PC-9 (cell line): Measurements from ENCODE around the gene SLC12A6. TPM values are rescaled to one million over a fixed set of nuclear protein-coding genes. Genes with fewer than 3 reads are reported as not detected.
"Not testable (repeated sequence)": the region's sequence is repeated elsewhere in the genome, so short reads cannot be mapped to it uniquely, and the experiment has no call there.

Experiments used
- BruUV-seq: library from RNA; stranded (reverse); fragments of 400-500 nt; replicated peaks from 2 replicates; lab custom pipeline; 2021; lab: Mats Ljungman, UMichigan
- CTCF ChIA-PET: fragments of 300-600 bp; sonication (Branson Sonifier 250); formaldehyde crosslinking; loops from one replicate; lab custom pipeline; 2022; ENCODE audit warnings: antibody characterized with exemption; lab: Charles Lee
- POLR2A ChIA-PET: fragments of 300-600 bp; sonication (Branson Sonifier 250); formaldehyde crosslinking; loops from one replicate; lab custom pipeline; 2022; ENCODE audit warnings: antibody characterized with exemption; ENCODE audit not compliant: unreplicated experiment; lab: Charles Lee
- DNase-seq, 2 experiments: peaks; one replicate each; pipeline versions ENCODE4 v3.0.0 to v3.0.0-alpha.2; 2015 to 2022; ENCODE audit warnings: mixed read lengths in 1 of 2
- H2AFZ ChIP-seq: fragments of 200-600 bp; sonication (generic); 2 replicates; pipeline ENCODE4 v1.8.1; 2017; ENCODE audit warnings: antibody characterized with exemption
- H3F3A ChIP-seq: fragments of 200-600 bp; sonication (generic); 2 replicates; pipeline ENCODE4 v1.8.1; 2017; ENCODE audit warnings: antibody characterized with exemption, mild to moderate bottlenecking, low read depth; ENCODE audit not compliant: insufficient read depth
- H3K27ac ChIP-seq: fragments of 200-600 bp; sonication (generic); 2 replicates; pipeline ENCODE4 v1.6.1; 2016; ENCODE audit warnings: mixed run types
- H3K27me3 ChIP-seq: fragments of 200-600 bp; sonication (generic); 2 replicates; pipeline ENCODE4 v1.6.1; 2016; ENCODE audit warnings: low read depth, mixed run types; ENCODE audit not compliant: insufficient read depth
- H3K36me3 ChIP-seq: fragments of 200-600 bp; sonication (generic); 2 replicates; pipeline ENCODE4 v1.6.1; 2016; ENCODE audit warnings: low read depth, mixed run types
- H3K4me1 ChIP-seq: fragments of 200-600 bp; sonication (generic); replicated peaks from 2 replicates; pipeline ENCODE4 v1.6.1; 2016; ENCODE audit warnings: mixed run types; ENCODE audit not compliant: insufficient read depth
- H3K4me2 ChIP-seq: fragments of 200-600 bp; sonication (generic); 2 replicates; pipeline ENCODE4 v1.6.1; 2017; ENCODE audit warnings: mixed run types
- H3K4me3 ChIP-seq: fragments of 200-600 bp; sonication (generic); 2 replicates; pipeline ENCODE4 v1.6.1; 2016; ENCODE audit warnings: mixed run types
- H3K79me2 ChIP-seq: fragments of 200-600 bp; sonication (generic); 2 replicates; pipeline ENCODE4 v1.6.1; 2017; ENCODE audit warnings: low read depth, mixed run types
- H3K9me2 ChIP-seq: fragments of 200-600 bp; sonication (generic); 2 replicates; pipeline ENCODE4 v1.8.1; 2017; ENCODE audit warnings: mild to moderate bottlenecking; ENCODE audit not compliant: insufficient read depth
- H3K9me3 ChIP-seq: fragments of 200-600 bp; sonication (generic); 2 replicates; pipeline ENCODE4 v1.8.1; 2016; ENCODE audit warnings: low read depth; ENCODE audit not compliant: insufficient read depth
- H4K20me1 ChIP-seq: fragments of 200-600 bp; sonication (generic); 2 replicates; pipeline ENCODE4 v1.8.1; 2017; ENCODE audit not compliant: insufficient read depth
- EZH2 ChIP-seq: fragments of 200-600 bp; sonication (generic); IDR thresholded peaks from 2 replicates; pipeline ENCODE4 v1.8.0; 2017; ENCODE audit warnings: antibody characterized with exemption, low read depth
- intact Hi-C: fragments of 100-400 bp; cut with micrococcal nuclease; formaldehyde crosslinking; loops from one replicate; pipeline ENCODE4 v1.10.0; 2022; ENCODE audit not compliant: unreplicated experiment
- total RNA-seq: library from RNA; stranded (reverse); gene quantifications from 2 replicates; pipeline ENCODE4 v1.2.3, GENCODE V29; 2021
- TF ChIP-seq, protein P1 (sequence below): fragments of 200-600 bp; sonication (generic); conservative IDR thresholded peaks from 2 replicates; pipeline ENCODE4 v1.6.1; 2017; ENCODE audit warnings: mixed run types, antibody characterized with exemption, mild to moderate bottlenecking, moderate library complexity

Gene SLC12A6
- total RNA-seq, 1 experiment from 2014 or later: 27.5 TPM

DNA sequence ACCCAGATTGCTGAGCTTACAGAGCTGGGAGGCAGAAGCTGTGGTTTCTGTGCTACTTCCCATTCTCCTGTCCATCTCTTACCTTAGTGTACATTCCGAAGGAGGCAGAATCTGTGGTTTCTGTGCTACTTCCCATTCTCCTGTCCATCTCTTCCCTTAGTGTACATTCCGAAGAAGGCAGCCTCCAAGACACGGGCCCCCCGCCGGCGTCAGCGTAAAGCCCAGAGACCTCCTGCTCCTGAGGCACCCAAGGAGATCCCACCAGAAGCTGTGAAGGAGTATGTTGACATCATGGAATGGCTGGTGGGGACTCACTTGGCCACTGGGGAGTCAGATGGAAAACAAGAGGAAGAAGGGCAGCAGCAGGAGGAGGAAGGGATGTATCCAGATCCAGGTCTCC, 16.7 kb upstream of the SLC12A6 start:
- intact Hi-C loops: no loop called here
- Histone ChIP-seq H3K4me1 (peaks cover 4% of the 10 kb centered on the region), H3K9me3 (no peaks in the 10 kb centered on the region), H3K79me2 (no peaks in the 10 kb centered on the region), H3K4me3 (no peak overlapping the region), H3K9me2 (no peaks in the 10 kb centered on the region), H4K20me1 (no peaks in the 10 kb centered on the region), H3F3A (no peaks in the 10 kb centered on the region), H3K4me2 (no peak overlapping the region), H3K36me3 (no peaks in the 10 kb centered on the region), H3K27ac (no peak overlapping the region), H3K27me3 (no peaks in the 10 kb centered on the region), H2AFZ (no peak overlapping the region)
- TF ChIP-seq EZH2: no peak
- TF ChIP-seq, protein P1, sequence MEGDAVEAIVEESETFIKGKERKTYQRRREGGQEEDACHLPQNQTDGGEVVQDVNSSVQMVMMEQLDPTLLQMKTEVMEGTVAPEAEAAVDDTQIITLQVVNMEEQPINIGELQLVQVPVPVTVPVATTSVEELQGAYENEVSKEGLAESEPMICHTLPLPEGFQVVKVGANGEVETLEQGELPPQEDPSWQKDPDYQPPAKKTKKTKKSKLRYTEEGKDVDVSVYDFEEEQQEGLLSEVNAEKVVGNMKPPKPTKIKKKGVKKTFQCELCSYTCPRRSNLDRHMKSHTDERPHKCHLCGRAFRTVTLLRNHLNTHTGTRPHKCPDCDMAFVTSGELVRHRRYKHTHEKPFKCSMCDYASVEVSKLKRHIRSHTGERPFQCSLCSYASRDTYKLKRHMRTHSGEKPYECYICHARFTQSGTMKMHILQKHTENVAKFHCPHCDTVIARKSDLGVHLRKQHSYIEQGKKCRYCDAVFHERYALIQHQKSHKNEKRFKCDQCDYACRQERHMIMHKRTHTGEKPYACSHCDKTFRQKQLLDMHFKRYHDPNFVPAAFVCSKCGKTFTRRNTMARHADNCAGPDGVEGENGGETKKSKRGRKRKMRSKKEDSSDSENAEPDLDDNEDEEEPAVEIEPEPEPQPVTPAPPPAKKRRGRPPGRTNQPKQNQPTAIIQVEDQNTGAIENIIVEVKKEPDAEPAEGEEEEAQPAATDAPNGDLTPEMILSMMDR: no peak
- ChIA-PET CTCF (no interaction called here), POLR2A (no interaction called here)
- BruUV-seq: no TSS peak
- DNase-seq: no peak

DNA sequence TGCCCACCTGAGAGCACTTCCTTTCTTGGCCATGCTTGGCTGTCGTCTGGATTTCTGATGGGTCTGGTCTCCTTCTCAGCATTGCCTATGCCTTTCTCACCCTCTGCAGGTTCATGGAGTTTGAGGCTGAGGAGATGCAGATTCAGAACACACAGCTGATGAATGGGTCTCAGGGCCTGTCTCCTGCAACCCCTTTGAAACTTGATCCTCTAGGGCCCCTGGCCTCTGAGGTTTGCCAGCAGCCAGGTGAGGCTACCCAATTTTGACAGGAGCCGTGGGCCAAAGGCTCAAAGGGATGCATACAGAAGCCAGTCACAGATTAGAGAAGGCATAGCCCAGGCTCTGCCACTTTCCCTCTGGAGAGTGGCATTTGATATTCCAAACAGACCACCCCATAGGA, 16.0 kb upstream of the SLC12A6 start:
- Histone ChIP-seq H3K9me3 (no peaks in the 10 kb centered on the region), H3K79me2 (no peaks in the 10 kb centered on the region), H3K4me2 (no peak overlapping the region), H3F3A (no peaks in the 10 kb centered on the region), H3K4me3 (no peak overlapping the region), H4K20me1 (no peaks in the 10 kb centered on the region), H3K36me3 (no peaks in the 10 kb centered on the region), H3K4me1 (no peaks in the 10 kb centered on the region), H2AFZ (no peak overlapping the region), H3K9me2 (no peaks in the 10 kb centered on the region), H3K27ac (no peak overlapping the region), H3K27me3 (no peaks in the 10 kb centered on the region)
- TF ChIP-seq EZH2: no peak
- TF ChIP-seq, protein P1: no peak
- no TSS peak for BruUV-seq
- DNase-seq: no peak
- ChIA-PET CTCF (no interaction called here), POLR2A (no interaction called here)
- intact Hi-C loops: no loop called here

- DNase-seq, H3K4me3 ChIP-seq, BruUV-seq, H3K9me3 ChIP-seq, H3K36me3 ChIP-seq, H3K4me1 ChIP-seq, H3K9me2 ChIP-seq, H3K79me2 ChIP-seq, H3K4me2 ChIP-seq, H3K27me3 ChIP-seq, intact Hi-C loops, H3F3A ChIP-seq, H2AFZ ChIP-seq, POLR2A ChIA-PET, CTCF ChIA-PET, H3K27ac ChIP-seq, H4K20me1 ChIP-seq: not testable (repeated sequence)
Measured at GRCh38 chr15:34352996-34353395, 15.4 kb upstream of the SLC12A6 start.

- no peaks in the 10 kb centered on the region for H3F3A ChIP-seq
- no peak for DNase-seq
- H3K36me3 ChIP-seq: no peaks in the 10 kb centered on the region
- CTCF ChIA-PET: no interaction called here
- no peaks in the 10 kb centered on the region for H4K20me1 ChIP-seq
- POLR2A ChIA-PET: no interaction called here
- BruUV-seq: no TSS peak
- no peak overlapping the region for H3K27ac ChIP-seq
- H3K4me3 ChIP-seq: no peak overlapping the region
- intact Hi-C loops: no loop called here
- H2AFZ ChIP-seq: no peak overlapping the region
- TF ChIP-seq, protein P1: no peak
- no peak for TF ChIP-seq EZH2
- no peaks in the 10 kb centered on the region for H3K4me1 ChIP-seq
- H3K79me2 ChIP-seq: no peaks in the 10 kb centered on the region
- no peaks in the 10 kb centered on the region for H3K9me2 ChIP-seq
- no peak overlapping the region for H3K4me2 ChIP-seq
- no peaks in the 10 kb centered on the region for H3K9me3 ChIP-seq
- no peaks in the 10 kb centered on the region for H3K27me3 ChIP-seq
Measured at GRCh38 chr15:34349769-34350168, 12.2 kb upstream of the SLC12A6 start.
